CD4-positive, alpha-beta T cell treated with Interleukin-6 for 4 hours (primary cell): Measurements from ENCODE around the gene ARHGAP6.

Experiments used
- DNase-seq: peaks from one replicate; pipeline ENCODE4 v3.0.0-alpha.2; 2020; ENCODE audit warnings: mixed read lengths

The ARHGAP6 gene

DNA sequence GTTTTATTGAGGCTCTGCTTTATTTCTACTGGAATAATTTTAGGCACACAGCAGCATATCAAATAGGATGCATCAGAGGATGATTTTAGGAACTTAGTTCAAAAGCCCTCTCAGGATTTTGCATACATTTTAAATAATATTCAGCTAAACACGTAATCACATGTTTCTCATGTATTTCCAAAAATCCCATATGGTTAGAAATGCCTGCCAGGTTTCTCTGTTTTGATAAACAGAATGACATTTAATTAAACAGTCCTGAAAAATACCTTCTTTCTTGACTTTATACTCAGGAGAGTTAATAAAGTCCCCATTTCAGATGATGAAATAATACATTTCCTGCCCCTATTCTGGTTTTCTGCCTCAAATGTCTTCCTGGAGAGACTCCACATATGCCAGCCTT, 459.0 kb downstream of the ARHGAP6 start:
- DNase-seq: no peak

DNA sequence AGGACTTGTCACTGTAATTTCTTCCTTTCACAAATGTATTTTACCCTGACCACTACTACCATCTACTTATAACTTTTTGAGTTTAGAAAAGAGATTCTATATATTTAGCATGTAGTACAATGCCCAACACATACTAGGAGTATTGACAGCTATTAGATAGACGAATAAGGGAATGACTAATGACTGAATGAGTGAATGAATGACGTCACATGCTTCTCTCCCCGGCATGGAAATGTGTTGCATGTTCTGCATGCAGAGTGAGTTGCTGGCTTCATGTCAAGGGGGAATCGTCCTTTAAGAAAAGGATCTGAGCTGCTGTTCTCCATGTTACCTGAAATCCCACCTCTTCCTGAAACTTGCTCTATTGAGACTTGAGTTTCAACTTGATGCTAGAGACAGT, 459.9 kb downstream of the ARHGAP6 start:
- DNase-seq: no peak

DNA sequence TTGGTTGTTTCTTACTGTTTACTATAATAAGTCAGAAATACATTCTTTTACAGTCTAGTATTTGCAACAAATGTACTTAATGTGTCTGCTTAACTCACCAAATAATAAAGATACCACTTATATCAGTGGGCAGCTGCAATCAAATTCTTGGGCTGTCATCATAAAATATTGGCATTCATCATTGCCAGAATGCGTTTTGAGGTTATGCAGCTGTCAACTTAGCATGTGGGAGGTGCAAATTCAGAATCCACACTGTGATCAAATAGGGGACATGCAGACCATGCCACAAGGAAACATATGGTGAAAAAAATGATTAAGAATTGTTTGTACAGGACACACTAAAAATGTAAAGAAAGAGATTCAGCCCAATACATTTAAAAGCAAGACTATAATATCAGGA, 468.0 kb downstream of the ARHGAP6 start:
- DNase-seq: no peak

DNA sequence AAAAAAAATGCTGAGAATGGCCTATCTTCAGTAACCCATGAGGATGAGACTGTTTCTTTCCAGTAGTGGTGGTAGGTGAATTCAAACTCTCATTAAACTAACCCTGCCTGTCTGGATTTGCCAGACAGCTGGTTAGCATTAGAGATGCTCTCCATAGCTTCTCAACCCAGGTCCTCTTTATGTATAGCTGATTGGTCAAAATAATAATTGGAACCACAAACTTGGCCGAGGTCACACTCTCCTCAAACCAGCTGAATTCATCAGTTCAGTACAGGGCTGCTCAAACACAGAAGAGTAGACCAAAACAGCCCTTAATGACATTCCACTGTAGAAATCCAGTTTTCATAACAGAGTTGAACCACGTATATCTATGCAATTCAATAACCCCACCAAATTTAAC, 469.2 kb downstream of the ARHGAP6 start:
- DNase-seq: no peak

DNA sequence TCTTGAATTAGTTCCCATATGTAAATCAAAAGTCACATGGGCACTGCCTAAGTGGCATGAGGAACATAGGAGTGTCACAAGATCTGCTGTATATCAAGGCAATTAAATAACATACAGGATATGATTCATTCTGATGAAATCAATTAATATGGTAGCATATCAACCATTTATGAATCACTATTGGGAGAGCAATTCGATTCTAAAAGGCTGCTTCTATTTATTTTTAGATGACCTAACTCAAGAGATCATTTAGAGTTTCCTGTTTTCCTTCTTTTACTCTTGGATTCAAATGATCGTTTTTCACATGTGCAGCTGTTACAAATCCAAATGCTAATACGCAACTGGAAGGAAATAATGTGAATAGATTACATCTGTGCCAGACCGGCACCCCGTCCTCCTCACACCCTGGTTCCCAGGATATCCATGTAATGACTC, 472.7 kb downstream of the ARHGAP6 start:
- DNase-seq: no peak

DNA sequence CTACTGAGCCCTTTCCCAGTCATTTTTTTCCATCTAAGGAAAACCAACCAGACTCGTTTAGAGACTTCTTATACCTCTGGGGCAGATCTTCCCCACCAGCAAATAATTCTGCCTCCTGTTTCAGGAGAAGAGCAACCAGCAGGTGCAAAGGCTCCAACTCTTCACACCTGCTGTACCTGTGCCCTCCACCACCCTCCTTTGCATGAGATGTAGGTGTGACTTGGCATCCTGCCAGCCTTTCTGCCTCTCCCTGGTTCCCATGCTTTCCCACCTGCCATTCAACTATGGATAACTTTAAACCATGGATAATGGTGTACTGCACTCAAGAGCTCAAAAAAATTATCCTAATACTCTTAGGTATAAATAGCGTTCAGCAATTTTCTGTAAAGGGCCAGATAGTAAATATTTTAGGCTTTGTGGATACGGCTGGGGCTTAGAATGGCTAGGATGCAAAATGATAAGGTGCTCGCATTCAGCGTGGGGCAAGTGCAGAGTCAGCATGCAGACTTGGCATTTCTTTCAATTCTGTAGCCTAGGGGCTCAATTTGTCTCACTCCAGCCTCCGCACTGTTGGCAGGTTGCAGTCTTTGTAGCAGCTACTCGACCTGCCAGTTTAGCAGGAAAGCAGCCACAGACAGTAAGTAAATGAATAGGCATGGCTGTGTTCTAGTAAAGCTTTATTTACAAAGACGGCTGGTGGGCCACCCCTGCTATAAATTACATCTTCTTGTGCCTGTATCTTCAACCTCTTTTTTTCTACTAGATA, 474.8 kb downstream of the ARHGAP6 start:
- no peak for DNase-seq

DNA sequence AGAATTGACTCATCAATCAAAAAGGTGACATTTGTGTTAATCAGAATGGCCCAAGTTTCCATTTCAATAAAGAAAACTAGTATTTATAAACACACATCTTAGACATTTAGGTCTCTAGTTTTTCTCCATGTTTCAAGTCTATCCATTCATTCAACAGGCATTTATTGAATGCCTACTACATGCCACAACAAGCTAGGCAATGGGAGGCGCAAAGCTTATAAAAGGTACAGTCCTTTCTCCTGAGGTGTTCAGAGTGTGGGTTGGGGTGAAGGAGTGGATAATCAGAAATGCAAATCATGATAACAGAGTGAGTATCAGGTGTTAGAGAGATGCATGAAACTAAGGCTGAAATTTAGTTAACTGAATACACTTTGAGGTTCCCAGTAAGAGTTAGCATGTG, 476.6 kb downstream of the ARHGAP6 start:
- DNase-seq: no peak

GRCh38 chrX:11188664-11189063, 477.1 kb downstream of the ARHGAP6 start:
- no peak for DNase-seq

DNA sequence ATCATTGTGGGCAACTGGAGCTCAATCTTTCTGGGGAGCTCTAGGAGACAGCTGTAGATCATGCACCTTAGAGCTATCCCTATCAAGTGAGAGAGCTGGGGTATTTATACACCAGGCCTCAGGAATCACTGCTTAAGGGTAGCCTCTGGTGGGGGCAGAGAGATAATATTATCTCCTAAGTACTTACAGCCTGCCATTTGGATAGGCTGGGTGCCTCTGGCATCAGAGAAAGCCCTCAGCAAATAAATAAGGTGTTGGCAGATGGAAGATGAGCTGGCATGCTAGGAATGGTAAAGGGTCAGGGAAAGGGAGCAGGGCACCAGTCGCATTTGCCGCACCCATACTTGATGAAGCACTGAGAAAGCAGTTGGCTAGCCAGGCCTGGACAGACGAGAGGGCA, 478.7 kb downstream of the ARHGAP6 start:
- no peak for DNase-seq

DNA sequence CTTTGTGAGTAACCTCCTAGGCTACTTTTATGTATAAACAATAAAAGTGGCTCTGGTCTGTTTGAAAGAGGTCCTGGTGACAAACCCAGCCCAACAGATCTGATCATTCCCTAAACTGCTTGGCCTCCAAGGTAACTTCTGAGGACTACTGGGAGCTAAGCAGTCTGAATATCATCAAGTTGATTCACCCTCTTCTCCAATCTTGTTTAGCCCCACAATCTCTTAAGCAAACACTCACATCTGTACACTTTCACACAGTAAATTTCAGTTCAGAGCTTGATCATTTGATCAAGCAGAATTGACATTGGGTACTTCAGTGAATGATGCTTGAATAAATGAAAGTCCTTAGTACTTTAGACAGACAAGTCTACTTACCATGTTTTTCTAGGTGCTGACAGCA, 479.9 kb downstream of the ARHGAP6 start:
- DNase-seq: no peak

- DNase-seq: no peak
Measured at GRCh38 chrX:11180571-11180970, 485.1 kb downstream of the ARHGAP6 start.

GRCh38 chrX:11172415-11172814, 493.3 kb downstream of the ARHGAP6 start:
- no peak for DNase-seq

GRCh38 chrX:11171956-11172355, 493.8 kb downstream of the ARHGAP6 start:
- no peak for DNase-seq

GRCh38 chrX:11164433-11164832, 501.3 kb downstream of the ARHGAP6 start:
- no peak for DNase-seq

DNA sequence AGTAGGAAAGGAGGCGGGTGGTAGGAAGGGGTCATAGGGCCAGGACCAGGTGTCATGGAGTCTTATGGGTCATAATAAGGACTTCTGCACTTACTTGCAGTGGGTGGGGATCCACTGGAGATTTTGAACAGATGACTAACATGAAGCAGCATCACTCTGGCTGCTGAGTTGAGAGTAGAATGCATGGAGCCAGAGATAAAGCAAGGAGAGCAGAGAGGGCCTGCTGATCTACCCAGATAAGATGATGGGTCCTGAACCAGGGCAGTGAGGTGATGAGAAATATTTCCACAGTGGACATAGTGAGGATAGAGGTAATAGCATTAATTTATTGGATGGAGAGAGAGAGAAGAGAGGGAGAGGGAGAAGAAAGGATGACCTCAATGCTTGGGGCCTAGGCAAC, 506.6 kb downstream of the ARHGAP6 start:
- no peak for DNase-seq

DNA sequence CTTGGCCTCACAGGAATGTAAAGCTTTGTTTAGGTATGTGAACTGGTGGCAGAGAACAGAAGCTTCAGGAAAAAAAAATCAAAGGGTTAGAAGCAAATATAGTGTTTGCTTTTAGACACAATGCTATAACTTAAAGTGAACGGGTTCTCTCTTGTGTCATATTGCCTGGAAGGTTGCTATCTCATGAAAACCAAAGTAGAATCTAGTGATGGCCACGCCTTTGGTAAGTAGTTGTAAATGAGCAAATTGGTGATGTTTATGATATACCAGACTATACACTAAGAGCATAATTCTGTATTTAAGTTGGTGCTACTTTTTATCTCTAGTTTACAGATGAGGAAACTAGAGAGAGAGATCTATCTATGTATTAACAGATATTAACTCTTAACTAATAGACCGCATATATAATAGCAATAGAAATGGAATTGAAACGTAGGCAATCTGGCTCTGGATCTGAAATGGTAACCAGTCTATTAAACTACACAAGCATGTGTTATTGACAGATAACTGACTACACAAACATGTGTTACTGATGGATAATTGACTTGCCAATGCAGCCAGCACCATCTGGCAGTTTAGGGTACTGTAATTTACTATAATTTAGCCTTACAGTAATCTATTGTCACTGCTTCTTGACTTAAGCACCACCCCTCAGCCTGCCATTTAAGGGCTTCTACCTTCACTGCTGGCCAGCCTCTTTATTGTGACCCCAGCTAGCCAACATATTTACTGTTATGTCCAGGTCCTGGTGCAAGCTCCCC, 513.7 kb downstream of the ARHGAP6 start:
- no peak for DNase-seq

GRCh38 chrX:11148401-11148800, 517.3 kb downstream of the ARHGAP6 start:
- DNase-seq: no peak

- DNase-seq: no peak
Measured at GRCh38 chrX:11146411-11146810, 519.3 kb downstream of the ARHGAP6 start.

DNA sequence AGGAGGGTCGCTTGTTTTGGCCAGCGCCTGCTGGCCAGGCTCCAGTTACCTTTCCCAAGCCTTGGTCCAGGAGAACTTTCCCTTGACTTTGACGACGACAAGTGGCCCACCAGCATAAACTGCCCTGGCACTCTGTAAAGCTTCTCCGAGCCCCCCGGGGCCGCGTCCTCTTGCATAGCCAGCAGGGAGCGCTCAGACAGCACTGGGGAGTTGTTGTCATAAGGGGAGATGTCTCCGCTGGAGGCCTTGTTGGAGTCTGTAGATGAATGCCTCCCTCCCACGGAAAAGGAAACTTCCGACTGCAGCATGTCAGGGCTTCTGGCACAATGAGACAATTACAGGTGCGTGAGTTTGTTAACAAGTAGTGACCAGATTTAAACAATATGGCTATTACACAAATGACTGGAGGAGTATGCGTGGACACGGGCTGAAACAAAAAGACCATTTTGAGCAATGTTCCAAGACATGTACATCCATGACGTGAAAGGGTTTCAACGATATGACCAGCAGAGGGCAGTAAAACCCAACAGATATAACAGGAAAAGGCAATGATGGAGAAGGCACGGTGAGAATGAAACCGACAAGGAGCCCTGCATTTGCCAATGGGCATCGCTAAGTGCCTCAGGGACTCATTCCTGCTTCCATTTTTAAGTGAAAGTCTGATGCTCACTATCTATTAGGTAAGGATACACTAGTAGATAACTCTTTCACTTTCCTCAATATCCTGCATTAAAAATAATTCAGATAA, 521.6 kb downstream of the ARHGAP6 start:
- peak; percentile 61 for DNase-seq

DNA sequence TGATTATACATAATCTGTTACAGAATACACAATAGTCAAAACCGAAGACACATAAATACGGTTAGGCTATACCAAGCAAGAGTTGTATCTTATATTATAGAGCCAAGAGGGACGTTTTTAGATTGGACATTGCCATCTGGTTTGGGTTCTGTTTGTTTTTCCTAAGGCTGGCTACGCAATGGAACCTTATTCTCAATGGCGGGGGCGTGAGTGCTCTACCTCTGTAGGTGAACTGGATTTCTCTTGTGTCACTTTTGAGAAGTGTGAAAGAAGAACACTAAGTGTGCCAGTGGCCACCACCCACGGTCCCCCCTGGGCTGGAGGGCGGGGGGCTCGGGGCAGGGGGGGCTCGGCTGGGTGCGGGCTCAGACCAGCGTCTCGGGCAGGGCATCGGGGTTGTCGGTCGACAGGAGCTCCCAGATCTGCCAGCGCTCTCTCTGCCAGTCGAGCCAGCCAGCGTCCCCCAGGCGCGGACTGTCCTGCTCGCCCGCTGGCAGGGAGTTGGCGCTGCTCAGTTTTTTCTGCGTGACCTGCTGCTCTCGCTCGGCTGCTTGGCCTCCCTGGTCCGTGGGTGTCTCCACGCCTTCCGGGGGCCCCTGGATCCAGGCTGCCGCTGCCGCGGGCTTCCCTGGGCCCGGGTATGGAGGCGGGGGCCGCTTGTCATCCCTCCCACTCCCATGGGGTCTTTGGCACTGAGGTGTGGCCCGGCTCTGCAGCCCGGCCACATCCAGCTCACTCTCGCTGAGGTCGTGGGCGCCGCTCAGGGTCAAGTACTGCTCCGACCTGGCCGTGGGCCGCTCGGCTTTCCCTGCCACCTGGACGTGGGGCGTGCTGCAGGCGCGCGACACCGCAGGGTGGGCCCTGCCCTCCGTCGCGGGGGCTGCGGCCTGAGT, 527.0 kb downstream of the ARHGAP6 start:
- no peak for DNase-seq

- DNase-seq: no peak
Measured at GRCh38 chrX:11137543-11138139, 528.1 kb downstream of the ARHGAP6 start.

GRCh38 chrX:11135564-11136185, 530.0 kb downstream of the ARHGAP6 start:
- no peak for DNase-seq
